GM21381 (cell line): Measurements from ENCODE around the gene TTC12.

Experiments
- ATAC-seq: cut with Tn5 transposase; IDR thresholded peaks from one replicate; pipeline ENCODE4 v1.9.1; 2021; ENCODE audit warnings: mild to moderate bottlenecking, moderate library complexity; ENCODE audit not compliant: unreplicated experiment

TTC12 gene

DNA sequence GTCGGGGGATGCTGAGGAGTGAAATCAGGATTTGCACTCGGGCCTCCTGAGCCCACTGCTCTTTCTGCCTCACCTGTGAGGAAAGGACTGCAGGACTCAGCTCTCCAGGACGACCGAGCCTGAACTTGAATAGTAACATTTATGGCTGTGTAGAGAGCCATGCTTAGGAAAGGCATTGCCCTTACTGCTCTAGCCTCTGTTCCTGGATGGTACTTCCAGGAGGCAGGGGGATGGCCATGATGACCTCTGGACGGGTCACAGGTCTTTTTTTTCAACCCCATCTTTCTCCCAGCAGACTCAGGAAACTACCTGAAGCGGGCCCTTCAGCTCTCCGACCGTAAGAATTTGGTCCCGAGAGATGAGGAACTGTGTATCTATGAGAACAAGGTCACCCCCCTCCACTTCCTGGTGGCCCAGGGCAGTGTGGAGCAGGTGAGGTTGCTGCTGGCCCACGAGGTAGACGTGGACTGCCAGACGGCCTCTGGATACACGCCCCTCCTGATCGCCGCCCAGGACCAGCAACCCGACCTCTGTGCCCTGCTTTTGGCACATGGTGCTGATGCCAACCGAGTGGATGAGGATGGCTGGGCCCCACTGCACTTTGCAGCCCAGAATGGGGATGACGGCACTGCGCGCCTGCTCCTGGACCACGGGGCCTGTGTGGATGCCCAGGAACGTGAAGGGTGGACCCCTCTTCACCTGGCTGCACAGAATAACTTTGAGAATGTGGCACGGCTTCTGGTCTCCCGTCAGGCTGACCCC lies 84.5 kb downstream of the TTC12 start:
- no peak for ATAC-seq

DNA sequence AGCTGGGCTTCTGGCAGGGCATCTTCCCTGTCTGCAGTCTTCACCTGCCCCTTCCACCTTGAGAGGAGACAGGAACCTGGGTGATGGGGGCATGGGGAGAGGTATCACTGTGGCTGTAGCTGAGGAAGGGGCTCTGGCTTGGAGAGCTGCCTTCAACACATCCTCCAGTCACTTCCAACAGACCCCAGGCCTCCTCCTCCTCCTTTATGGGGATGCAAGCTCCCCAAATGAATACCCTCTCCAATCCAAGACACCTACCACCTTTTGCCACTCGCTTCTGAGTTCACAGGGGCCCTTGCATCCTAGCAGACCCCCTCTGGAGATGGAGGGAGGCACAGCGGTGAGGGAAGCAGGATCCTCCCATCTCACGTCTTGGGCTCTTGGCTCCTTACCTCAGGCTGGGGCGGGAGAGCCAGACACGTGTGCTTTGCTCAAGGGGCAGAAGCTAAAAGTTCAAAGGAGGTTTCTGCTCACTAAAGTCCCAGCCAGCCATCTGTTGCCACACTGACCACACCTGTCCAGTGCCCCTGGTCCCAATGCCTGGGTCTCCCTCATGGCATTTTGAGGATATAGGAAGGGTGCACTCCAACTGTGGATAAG lies 86.3 kb downstream of the TTC12 start:
- ATAC-seq, result no peak

DNA sequence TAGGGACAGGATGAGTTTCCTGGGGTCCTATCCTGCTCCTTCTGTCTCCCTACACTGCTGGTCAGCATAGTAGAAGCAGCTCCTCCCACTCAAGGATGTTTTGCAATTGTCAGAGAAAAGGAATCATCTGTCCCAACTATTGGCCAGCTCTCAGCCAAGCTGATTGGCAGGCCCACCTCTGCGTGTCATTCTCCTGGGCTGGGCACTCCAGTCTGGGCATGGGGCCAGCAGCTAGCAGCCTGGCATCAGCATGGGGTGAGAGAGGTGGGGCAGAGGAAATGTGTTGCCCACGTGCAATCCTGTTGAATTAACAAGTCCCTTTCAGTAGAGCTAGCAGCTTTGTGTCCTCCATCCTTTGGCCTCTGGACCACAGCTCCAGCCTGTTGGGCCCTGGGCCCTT lies 87.3 kb downstream of the TTC12 start:
- ATAC-seq, result no peak

DNA sequence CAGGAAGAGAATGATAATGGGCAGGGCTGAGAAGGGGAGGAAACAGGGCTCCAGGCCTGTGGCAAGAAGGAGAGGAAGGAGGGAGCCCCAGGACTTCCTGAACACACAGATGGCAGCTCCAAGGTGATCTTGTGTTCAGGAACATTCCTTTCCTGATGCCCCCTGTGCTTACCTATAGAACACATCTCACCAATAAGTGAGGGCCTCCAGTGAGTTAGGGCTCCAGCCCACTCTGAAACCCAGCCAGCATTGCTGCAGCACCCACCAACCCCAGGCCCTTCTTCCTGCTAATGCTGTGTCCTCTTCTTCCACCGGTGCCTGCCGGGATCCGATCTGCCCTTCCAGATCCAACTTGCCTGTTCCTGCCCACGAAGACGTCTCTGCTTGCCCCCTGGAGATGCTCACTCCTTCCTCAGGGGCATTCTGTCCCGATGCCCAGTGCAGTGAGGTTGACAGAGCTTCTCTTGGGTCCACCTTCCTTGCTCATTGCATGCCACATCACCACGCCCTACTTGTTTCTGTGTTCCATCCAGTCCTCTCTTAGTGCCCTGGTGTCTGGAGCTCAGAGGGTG lies 90.6 kb downstream of the TTC12 start:
- ATAC-seq, result no peak

DNA sequence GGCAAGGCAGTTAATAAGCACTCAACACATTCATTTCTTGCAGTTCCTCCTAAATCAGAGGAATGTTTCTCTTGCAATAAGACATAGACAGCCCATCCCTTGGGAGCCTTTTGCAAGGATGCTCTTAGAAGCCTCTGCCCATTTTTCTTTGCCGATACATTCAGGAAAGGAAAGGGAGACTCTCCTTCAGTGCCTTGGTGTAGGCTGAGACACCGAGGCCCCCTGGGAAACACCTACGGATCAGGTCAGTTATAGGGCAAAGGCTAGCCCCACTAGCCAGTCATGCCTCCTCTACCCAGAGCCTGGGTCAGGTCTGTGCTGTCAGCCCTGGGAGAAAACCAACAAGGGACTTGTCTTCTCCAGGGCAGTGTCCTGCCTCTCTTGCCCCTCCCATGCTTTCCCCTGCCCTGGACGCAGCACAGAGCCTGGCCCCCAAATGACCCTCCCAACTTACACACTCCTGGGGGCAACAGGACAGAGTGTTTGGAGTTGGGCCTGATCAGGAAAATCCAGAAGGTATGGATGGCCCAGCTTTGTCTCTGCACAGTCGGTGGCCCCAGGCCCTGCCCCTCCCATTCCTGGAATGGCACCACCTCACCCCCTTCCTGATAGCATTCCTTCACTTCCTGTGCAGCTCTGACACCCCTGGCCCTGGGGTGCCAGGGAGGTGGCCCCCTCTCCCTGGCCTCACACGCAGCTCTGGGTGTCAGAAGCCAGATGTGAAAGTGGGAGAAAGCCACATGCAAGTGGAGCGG lies 91.5 kb downstream of the TTC12 start:
- no peak for ATAC-seq

DNA sequence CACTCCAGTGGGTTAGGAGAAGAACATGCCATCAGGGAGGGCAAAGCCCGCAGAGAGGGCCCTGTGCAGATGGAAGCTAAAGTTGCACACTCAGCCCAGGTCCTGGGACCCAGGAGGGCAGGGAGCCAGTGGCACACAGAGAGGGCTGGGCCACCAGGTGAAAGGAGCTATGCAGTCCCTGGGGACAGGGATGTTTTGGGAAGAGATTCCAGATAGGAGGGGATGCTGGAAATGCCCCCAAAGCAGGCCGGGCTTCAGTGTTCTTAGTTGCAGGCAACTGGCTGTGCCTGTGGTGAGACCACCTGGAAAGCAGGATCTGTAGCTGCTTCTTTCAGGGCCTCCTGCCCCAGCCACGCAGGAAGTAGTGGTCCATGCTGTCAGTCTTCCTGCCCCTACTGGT lies 92.8 kb downstream of the TTC12 start:
- ATAC-seq, result no peak

DNA sequence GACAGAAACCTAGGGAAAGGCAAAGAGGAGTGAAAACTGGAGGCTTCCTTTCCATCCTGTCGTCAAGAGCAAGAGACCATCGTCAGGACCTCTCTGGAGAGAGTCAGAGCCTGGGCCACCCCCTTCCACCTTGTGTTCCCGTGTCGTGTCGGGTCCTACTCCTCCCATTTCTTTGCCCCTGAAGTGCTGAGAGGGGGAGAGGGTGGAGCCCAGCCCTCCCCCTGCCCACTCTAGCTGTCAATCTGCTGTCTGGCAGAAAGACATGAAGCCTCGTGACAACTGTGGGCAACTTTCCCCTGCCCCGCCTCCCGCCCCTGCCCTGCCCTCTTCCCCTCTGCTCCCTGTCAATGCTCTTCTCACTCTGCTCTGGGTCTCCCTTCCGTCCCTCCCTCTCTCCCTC lies 93.8 kb downstream of the TTC12 start:
- no peak for ATAC-seq

DNA sequence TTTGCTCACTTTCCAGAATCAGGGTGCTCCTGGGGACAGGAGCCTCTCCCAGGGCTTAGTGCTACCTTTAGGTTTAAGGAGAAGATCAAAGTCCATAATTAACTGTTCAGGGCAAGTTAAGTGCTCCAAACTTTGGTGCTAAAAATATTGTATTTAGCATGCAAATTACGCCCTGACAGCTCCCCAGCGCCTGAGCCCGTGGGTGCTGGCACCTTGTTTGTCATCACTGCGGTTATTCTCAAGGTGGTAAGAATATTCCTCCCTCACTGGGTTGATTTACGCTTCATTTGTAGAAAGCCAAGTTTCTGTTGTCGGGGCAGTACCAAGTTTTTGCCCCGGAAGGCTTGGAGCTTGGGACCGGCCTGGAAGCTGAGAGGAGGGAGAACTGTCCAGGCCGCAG lies 94.5 kb downstream of the TTC12 start:
- no peak for ATAC-seq

DNA sequence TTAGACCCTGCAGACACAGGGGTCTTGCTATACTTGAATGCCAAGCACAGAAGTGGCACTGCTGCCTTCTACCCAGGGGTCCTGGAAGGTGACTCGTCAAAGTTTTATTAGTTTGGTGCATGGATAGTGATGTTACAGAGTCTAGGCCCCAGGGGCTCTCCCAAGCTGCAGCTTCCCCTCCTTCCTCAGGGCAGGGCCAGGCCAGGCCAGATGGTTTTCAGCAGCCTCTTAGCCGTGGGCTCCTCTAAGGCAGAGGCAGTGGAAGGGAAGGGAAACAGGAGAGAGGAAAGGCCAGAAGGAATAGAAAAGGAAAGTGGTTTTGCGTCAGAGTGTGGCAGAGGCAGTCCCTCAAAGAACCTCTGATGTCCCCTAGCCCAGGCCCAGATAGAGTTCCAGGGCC lies 95.1 kb downstream of the TTC12 start:
- no peak for ATAC-seq

DNA sequence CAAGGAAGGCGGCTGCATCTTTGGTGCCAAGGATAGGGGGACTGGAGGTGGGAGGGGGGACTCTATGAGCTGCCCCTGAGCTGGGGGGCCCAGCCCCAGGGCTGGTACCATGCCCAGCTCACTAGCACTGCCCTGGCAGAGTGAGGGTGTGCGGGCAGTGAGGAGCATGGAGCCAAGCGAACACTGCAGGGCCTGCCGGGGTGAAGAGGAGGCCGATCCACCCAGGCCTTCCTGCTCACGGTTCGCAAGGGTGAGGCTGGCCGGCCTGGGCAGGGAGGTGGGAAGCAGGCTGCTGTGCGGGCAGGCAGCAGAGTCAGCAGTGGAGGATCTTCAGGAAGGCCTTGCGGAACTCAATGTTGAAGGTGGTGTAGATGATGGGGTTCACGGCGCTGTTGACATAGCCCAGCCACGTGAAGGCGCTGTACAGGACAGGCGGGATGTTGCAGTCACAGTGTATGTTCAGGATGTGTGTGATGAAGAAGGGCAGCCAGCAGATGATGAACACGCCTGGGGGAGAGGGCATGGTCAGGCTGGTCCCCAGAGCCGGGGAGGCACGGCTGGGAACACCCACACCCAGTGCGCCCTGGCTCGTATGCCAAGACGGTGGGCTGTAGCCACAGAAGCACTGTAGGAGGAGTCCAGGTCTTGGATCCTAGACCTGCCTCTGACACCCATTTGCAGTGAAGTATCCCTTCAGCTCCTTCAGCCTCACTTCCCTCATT lies 96.2 kb downstream of the TTC12 start:
- no peak for ATAC-seq

DNA sequence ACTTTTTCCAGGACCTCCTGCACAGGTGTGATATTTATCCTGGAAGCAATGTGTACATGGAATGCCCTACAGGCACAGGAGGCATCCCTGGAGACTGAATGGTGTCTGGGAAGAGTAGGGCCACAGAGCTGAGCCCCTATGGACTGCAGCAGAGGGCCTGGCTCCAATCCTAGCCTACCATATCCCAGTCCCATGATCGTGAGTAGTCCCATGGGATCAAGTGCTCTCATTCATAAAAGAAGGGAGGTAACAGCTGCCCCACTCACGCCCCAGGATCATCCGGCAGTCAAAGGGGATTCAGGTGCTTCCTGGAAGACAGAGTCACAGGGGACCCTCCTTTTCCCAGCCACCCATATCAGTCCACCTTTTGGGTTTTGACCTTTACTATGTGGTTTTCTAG lies 97.2 kb downstream of the TTC12 start:
- ATAC-seq, result no peak

DNA sequence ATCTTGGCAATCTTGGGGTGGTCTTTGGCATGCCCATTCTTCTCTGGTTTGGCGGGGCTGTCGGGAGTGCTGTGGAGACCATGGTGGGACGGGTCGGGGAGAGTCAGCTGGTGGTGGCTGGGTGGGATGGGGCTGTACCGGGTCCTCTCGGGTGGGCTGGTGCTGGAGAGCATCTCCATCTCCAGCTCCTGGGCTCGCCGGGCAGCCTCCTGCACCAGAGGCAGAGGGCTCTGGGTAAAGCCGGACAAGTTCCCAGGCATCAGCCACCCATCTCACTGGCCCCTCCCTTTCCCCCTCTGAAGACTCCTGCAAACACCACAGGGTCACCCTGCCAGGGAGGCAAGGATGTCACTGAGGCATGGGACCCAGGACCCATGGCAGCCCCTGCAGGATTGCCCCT lies 98.3 kb downstream of the TTC12 start:
- no peak for ATAC-seq

DNA sequence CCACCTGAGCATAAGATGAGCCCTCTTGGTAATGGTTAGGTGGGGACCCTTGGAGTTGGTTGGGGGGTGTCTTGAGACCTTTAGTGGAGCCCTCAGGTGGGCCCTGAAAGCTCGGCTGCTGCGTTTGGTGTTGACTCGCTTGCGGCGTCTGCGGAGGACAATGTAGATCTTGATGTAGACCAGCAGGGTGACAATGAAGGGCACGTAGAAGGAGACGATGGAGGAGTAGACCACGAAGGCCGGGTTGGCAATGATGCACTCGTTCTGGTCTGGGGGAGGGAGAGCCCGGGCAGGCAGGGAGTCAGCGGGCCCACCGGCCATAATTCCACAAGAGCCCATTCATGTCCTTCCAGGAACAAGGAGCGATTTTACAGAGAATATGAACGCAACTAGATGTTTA lies 101.0 kb downstream of the TTC12 start:
- ATAC-seq, result no peak
